ENCODE measurements around the gene FPR3. TPM values are rescaled to one million over a fixed set of nuclear protein-coding genes. Genes with fewer than 3 reads are reported as not detected.

FPR3 gene
- total RNA-seq, 1 donor from 2014 or later = not detected

- no peaks in the 10 kb centered on the region for H3K4me1 Mint-ChIP-seq (ENCODE audit: low read depth)
- H3K27me3 Mint-ChIP-seq = peaks cover 29% of the 10 kb centered on the region
- H3K9me3 Mint-ChIP-seq (ENCODE audit: low read depth) = peaks cover 3% of the 10 kb centered on the region
- H3K4me3 Mint-ChIP-seq (ENCODE audit: low read depth) = no peak overlapping the region
- TF ChIP-seq CTCF (IDR thresholded peaks at IDR 0.05; ENCODE audit: unreplicated experiment) = peak; percentile 17
- no peak for DNase-seq (ENCODE audit: low spot score, unreplicated experiment)
- H3K27ac Mint-ChIP-seq = no peak overlapping the region
- H3K36me3 Mint-ChIP-seq (ENCODE audit: insufficient read depth) = no peaks in the 10 kb centered on the region
Observed at GRCh38 chr19:51783372-51783771, 11.6 kb upstream of the FPR3 start.

GRCh38 chr19:51784109-51784785 lies 10.7 kb upstream of the FPR3 start:
- TF ChIP-seq CTCF (IDR thresholded peaks at IDR 0.05; ENCODE audit: unreplicated experiment) = no peak
- Mint-ChIP-seq H3K27me3 (peaks cover 22% of the 10 kb centered on the region), H3K4me3 (ENCODE audit: low read depth) (no peak overlapping the region), H3K4me1 (ENCODE audit: low read depth) (no peaks in the 10 kb centered on the region), H3K9me3 (ENCODE audit: low read depth) (peaks cover 3% of the 10 kb centered on the region), H3K27ac (no peak overlapping the region), H3K36me3 (ENCODE audit: insufficient read depth) (no peaks in the 10 kb centered on the region)
- no peak for DNase-seq (ENCODE audit: low spot score, unreplicated experiment)

GRCh38 chr19:51784922-51785690 lies 9.9 kb upstream of the FPR3 start:
- TF ChIP-seq CTCF (IDR thresholded peaks at IDR 0.05; ENCODE audit: unreplicated experiment) = no peak
- DNase-seq (ENCODE audit: low spot score, unreplicated experiment) = no peak
- Mint-ChIP-seq H3K27ac (no peak overlapping the region), H3K4me1 (ENCODE audit: low read depth) (no peaks in the 10 kb centered on the region), H3K36me3 (ENCODE audit: insufficient read depth) (no peaks in the 10 kb centered on the region), H3K9me3 (ENCODE audit: low read depth) (peaks cover 3% of the 10 kb centered on the region), H3K4me3 (ENCODE audit: low read depth) (no peak overlapping the region), H3K27me3 (peaks cover 14% of the 10 kb centered on the region)

GRCh38 chr19:51786646-51787494 lies 8.1 kb upstream of the FPR3 start:
- DNase-seq (ENCODE audit: low spot score, unreplicated experiment) = no peak
- Mint-ChIP-seq H3K27me3 (peaks cover 4% of the 10 kb centered on the region), H3K27ac (no peak overlapping the region), H3K9me3 (ENCODE audit: low read depth) (peaks cover 6% of the 10 kb centered on the region), H3K4me1 (ENCODE audit: low read depth) (no peaks in the 10 kb centered on the region), H3K36me3 (ENCODE audit: insufficient read depth) (no peaks in the 10 kb centered on the region), H3K4me3 (ENCODE audit: low read depth) (no peak overlapping the region)
- no peak for TF ChIP-seq CTCF (IDR thresholded peaks at IDR 0.05; ENCODE audit: unreplicated experiment)

GRCh38 chr19:51788029-51788428 lies 6.9 kb upstream of the FPR3 start:
- no peak for DNase-seq (ENCODE audit: low spot score, unreplicated experiment)
- Mint-ChIP-seq H3K4me3 (ENCODE audit: low read depth) (no peak overlapping the region), H3K27me3 (no peaks in the 10 kb centered on the region), H3K27ac (no peak overlapping the region), H3K4me1 (ENCODE audit: low read depth) (no peaks in the 10 kb centered on the region), H3K9me3 (ENCODE audit: low read depth) (peaks cover 6% of the 10 kb centered on the region), H3K36me3 (ENCODE audit: insufficient read depth) (no peaks in the 10 kb centered on the region)
- TF ChIP-seq CTCF (IDR thresholded peaks at IDR 0.05; ENCODE audit: unreplicated experiment) = no peak

Measured in progenitor cell of endocrine pancreas (in vitro differentiated cells).